GM19023 (cell line): Measurements from ENCODE around the gene SORL1.
"Not testable (repeated sequence)": the region's sequence is repeated elsewhere in the genome, so short reads cannot be mapped to it uniquely, and the experiment has no call there.

ENCODE experiments used
- ATAC-seq: cut with Tn5 transposase; IDR thresholded peaks from one replicate; pipeline ENCODE4 v1.9.1; 2021; ENCODE audit warnings: mild to moderate bottlenecking, moderate library complexity; ENCODE audit not compliant: unreplicated experiment

SORL1 gene

DNA sequence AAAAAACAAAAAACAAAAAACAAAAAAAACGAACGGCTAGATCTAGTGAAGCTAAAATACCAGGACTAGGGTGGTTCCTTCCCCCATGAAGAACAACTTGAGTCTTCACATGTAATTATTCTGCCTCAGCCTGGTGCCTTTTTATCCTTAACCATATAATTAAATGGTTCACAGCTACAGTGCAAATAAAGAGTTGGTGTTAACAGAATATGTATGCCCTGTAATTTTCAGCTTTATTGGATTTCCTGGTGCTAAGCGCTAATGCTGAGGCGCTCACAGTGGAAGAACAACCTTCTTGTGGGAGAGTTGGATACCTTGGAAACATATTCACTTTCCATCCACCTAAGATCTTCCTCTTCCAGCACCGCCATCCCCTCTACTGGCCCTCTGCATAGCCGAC, 159.1 kb downstream of the SORL1 start:
- no peak for ATAC-seq

DNA sequence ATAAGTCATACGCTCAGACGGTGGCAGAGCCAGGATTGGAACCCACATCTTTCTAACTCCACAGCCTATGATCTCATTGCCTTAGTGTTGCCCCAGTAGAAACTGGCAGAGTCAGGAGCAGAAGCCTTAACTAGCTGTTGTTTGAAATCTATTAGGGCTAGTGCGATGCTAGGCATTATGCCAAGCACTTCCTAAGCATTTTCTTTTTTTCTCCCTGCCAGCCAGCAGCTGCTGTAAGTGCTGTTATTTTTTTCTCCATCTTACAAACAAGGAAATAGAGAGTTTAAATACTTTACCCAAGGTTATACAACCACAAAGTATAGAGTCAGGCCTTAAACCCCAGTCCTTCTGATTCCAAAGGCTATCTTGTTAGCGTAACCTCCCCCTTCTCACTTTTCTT, 161.6 kb downstream of the SORL1 start:
- no peak for ATAC-seq

- ATAC-seq: no peak
These were observed 162.6 kb downstream of the SORL1 start for GRCh38 chr11:121614636-121615240.

DNA sequence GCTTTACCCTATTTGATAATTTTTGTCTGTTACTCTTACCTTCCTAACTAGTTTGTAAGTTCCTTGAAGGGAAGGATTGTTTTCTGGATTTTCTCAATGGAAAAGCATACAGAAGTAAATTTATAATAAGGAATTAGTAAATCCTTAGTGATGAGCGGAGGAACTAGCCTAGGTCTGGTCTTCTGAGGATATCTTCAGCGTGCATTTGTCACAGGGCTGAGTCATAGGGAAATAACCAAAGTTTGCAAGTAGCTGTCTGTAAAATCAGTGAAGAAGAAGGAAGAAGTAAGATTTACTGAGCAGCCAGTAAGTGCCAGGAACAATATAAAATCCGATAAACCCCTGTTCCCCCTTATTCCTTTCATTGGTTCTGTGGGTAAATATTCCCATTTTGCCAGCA, 163.4 kb downstream of the SORL1 start:
- ATAC-seq: no peak

GRCh38 chr11:121618516-121618915, 166.4 kb downstream of the SORL1 start:
- ATAC-seq: no peak

- no peak for ATAC-seq
These were observed 173.8 kb downstream of the SORL1 start for GRCh38 chr11:121625777-121626506.

GRCh38 chr11:121626507-121626875, 174.4 kb downstream of the SORL1 start:
- no peak for ATAC-seq

DNA sequence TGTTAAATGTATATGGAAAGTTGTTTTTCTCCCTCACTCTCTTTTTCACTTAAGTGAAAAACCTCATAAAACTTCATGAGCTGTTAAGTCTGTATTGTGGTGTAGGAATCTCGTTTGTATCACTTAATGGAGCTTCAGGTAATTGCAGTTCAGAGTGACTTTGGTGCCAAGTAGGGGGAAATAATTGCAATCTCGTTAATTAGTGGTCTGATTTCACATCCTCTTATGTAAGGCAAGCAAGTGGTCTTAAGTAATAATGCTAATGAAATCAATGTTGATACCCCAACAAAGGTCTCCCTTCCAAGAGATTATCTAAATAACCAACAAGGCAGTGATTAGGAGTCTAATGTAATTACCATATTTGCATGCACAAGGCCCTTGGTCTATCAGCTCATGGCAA, 174.9 kb downstream of the SORL1 start:
- ATAC-seq: no peak

- ATAC-seq: no peak
These were observed 177.9 kb downstream of the SORL1 start for GRCh38 chr11:121630041-121630440.

DNA sequence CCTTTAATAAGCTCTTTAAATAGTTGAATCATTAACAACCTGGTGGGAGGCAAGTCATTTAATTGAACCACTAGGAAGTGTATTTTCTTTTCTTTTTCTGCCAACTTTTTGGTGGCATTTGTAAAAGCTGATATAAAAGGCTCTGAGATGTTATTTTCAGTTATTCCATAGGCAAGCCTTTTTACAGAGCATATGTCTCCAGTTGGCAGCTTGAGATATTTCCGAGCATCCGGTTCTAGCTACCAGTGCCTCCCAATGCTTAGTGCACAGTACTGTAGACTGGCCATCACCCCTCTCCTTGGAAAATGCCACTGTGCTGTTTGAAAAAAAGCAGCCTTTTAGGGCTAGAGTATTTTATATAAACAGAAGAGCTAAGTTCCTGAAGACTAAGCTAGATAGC, 179.3 kb downstream of the SORL1 start:
- ATAC-seq: no peak

GRCh38 chr11:121634273-121634672, 182.2 kb downstream of the SORL1 start:
- no peak for ATAC-seq

GRCh38 chr11:121634889-121635288, 182.8 kb downstream of the SORL1 start:
- ATAC-seq: no peak

GRCh38 chr11:121636081-121636799, 184.1 kb downstream of the SORL1 start:
- ATAC-seq: no peak

- ATAC-seq: no peak
These were observed 184.7 kb downstream of the SORL1 start for GRCh38 chr11:121636800-121637176.

DNA sequence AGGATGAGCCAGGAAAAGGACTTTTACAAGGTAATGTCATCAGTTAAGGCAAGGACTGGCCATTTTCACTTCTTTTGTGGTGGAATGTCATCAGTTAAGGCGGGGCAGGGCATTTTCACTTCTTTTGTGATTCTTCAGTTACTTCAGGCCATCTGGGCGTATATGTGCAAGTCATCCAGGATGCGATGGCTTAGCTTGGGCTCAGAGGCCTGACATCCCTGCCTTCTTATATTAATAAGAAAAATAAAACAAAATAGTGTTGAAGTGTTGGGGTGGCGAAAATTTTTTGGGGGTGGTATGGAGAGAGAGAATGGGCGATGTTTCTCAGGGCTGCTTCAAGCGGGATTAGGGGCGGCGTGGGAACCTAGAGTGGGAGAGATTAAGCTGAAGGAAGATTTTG, 185.5 kb downstream of the SORL1 start:
- not testable (repeated sequence) for ATAC-seq

GRCh38 chr11:121643479-121644186, 191.5 kb downstream of the SORL1 start:
- no peak for ATAC-seq

DNA sequence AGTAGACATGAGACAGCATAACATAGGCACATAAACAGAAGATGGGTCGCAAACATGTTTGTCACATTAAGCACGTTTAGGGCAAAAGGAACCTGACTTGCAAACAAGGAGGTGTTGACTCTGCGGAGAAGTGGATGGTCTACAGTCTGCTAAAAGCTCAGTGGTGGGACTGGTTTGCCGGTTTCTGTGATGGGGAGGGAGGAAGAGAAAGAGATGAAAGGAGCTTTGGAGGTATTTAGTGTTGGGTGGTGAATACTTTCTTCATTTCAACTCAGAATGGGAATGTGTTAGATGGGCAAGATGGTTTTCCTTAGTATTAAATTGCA, 192.0 kb downstream of the SORL1 start:
- no peak for ATAC-seq

- no peak for ATAC-seq
These were observed 192.9 kb downstream of the SORL1 start for GRCh38 chr11:121645001-121645400.

GRCh38 chr11:121645596-121645995, 193.5 kb downstream of the SORL1 start:
- ATAC-seq: no peak

DNA sequence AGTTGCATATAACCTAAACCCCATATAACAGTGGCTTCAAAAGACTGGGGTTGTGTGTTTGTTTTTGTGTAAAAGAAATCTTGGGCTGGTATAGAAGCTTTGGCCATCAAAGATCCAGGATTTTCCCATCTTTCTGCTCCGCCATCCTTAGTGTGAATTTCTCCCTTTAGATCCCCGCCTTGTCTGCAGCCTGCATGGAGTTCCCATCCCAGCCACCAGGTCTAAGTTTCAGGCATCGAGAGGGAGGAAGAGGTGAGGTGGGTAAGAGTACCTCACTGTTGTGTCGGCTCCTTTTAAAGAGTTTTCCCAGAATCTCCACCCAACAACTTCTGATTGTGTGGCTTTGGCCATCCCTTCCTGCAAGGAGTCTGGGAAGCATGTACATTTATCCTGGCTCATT, 196.2 kb downstream of the SORL1 start:
- ATAC-seq: no peak

GRCh38 chr11:121649798-121650197, 197.7 kb downstream of the SORL1 start:
- ATAC-seq: no peak
